RPMI7951 (cell line): Measurements from ENCODE around the gene AZIN2. TPM values are rescaled to one million over a fixed set of nuclear protein-coding genes. Genes with fewer than 3 reads are reported as not detected.

Source experiments
- DNase-seq: peaks from one replicate; pipeline ENCODE4 v3.0.0-alpha.2; 2012; ENCODE audit warnings: low read depth
- total RNA-seq: library from RNA; depleted of rRNA; stranded (reverse); fragments of >200 nt; shearing (Covaris generic); gene quantifications from 2 replicates; pipeline ENCODE4 v1.2.3, GENCODE V29; 2014; rRNA removed

AZIN2 gene
- total RNA-seq, 1 experiment from 2014 or later = 9.4 TPM

- DNase-seq = peak; percentile 50
Measured at GRCh38 chr1:33152685-33153432, 71.9 kb downstream of the AZIN2 start.

GRCh38 chr1:33153650-33154049 is 72.7 kb downstream of the AZIN2 start:
- no peak for DNase-seq

- no peak for DNase-seq
Measured at GRCh38 chr1:33155877-33156538, 75.1 kb downstream of the AZIN2 start.

GRCh38 chr1:33157131-33157530 is 76.2 kb downstream of the AZIN2 start:
- DNase-seq = no peak

- DNase-seq = no peak
Measured at GRCh38 chr1:33158366-33158765, 77.4 kb downstream of the AZIN2 start.

GRCh38 chr1:33159577-33159976 is 78.6 kb downstream of the AZIN2 start:
- no peak for DNase-seq

- peak; percentile 31 for DNase-seq
Measured at GRCh38 chr1:33161061-33161681, 80.2 kb downstream of the AZIN2 start.

- no peak for DNase-seq
Measured at GRCh38 chr1:33162141-33162540, 81.2 kb downstream of the AZIN2 start.

- peak; percentile 84 for DNase-seq
Measured at GRCh38 chr1:33163621-33164519, 82.9 kb downstream of the AZIN2 start.

- DNase-seq = no peak
Measured at GRCh38 chr1:33165209-33165608, 84.3 kb downstream of the AZIN2 start.

- no peak for DNase-seq
Measured at GRCh38 chr1:33165809-33166208, 84.9 kb downstream of the AZIN2 start.

GRCh38 chr1:33167650-33168447 is 86.9 kb downstream of the AZIN2 start:
- no peak for DNase-seq

GRCh38 chr1:33168556-33169289 is 87.8 kb downstream of the AZIN2 start:
- DNase-seq = no peak

GRCh38 chr1:33169290-33170055 is 88.5 kb downstream of the AZIN2 start:
- no peak for DNase-seq

Other genes starting within 250 kb of the AZIN2 start
- 0.48 and 2.0 TPM in 2 replicates for gene FNDC5, start 210.2 kb upstream of the AZIN2 start, total RNA-seq
- gene HPCA, start 194.7 kb upstream of the AZIN2 start, total RNA-seq = not detected in 2 replicates
- 110 and 148 TPM in 2 replicates for gene TMEM54, start 179.8 kb upstream of the AZIN2 start, total RNA-seq
- gene RNF19B, start 116.3 kb upstream of the AZIN2 start, total RNA-seq = 9.8 and 10.3 TPM in 2 replicates
- 263 and 350 TPM in 2 replicates for gene AK2, start 44.3 kb upstream of the AZIN2 start, total RNA-seq
- 5.6 and 6.2 TPM in 2 replicates for gene TRIM62, start 100.9 kb downstream of the AZIN2 start, total RNA-seq
- 6.6 and 8.9 TPM in 2 replicates for gene ZNF362, start 175.3 kb downstream of the AZIN2 start, total RNA-seq
- not detected in 2 replicates for gene A3GALT2, start 239.9 kb downstream of the AZIN2 start, total RNA-seq